GM18907 (cell line): ENCODE results near the gene RALGPS1.

Experiments
- ATAC-seq: cut with Tn5 transposase; IDR thresholded peaks from one replicate; pipeline ENCODE4 v1.9.1; 2021; ENCODE audit warnings: mild to moderate bottlenecking, moderate library complexity; ENCODE audit not compliant: unreplicated experiment

Gene RALGPS1

DNA sequence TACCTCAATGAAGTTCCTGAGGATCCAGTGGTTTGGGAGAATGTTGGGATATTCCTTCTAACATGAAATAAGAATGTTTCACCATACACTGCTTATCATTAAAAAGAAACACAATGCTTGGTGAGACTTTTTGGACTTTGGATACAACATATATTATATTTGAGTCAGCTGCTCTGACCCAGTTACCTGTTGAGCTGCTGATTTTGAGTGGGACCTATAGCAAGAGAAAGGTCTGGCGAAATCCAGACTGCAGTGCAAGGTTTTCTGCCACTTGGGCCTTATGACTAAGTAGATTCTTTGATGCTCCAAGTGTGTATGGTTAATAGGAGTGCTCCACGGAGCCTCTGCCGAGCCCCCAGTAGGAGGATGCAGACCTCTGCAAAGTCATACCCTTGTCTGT lies 10.0 kb upstream of the RALGPS1 start:
- ATAC-seq, result no peak

- ATAC-seq, result no peak
These were observed 8.5 kb upstream of the RALGPS1 start for GRCh38 chr9:126906091-126906490.

GRCh38 chr9:126907058-126907457 lies 7.5 kb upstream of the RALGPS1 start:
- no peak for ATAC-seq

- peak; percentile 14 for ATAC-seq
These were observed 767 bp downstream of the RALGPS1 start for GRCh38 chr9:126915281-126915816.

- ATAC-seq, result no peak
These were observed 1.4 kb downstream of the RALGPS1 start for GRCh38 chr9:126915846-126916543.

DNA sequence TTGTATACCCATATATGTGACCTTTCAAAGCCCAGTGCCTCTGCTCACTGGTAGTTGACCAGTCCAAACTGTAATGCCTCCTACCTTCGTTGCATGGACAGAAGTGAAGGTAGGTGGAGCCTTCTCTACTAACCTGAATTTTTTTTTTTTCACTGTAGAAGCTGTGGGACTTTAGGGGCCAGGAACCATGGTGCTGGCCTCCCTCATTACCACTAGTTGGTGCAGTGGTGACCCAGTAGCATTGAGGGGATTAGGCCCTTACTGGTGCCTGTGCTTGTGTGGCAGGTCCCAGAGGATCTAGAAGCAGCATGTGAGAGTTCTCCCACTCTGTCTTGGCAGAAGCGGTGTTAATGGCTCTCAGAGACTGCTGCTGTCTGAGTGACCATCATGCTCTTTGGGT lies 2.3 kb downstream of the RALGPS1 start:
- ATAC-seq, result no peak

DNA sequence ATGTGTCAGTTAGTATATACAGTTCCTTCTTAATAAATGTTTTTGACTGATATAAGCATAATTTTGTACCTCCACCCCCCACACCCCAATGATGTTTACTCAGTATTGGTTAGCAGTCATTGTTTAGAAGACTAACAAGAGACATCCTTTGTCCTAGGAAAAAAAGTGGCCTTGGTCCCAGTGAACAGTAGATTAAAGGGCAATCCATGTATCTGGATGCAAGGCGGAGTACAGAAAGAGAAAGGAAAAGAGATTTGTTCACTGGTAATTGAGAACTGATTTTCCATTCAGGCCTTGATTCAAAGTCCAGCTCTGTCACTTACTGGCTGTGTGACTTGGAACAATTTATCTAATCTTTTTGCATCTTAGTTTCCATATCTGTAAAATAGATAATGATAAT lies 4.6 kb downstream of the RALGPS1 start:
- no peak for ATAC-seq

- ATAC-seq, result no peak
These were observed 11.3 kb downstream of the RALGPS1 start for GRCh38 chr9:126925876-126926275.

GRCh38 chr9:126926364-126926763 lies 11.8 kb downstream of the RALGPS1 start:
- ATAC-seq, result no peak

DNA sequence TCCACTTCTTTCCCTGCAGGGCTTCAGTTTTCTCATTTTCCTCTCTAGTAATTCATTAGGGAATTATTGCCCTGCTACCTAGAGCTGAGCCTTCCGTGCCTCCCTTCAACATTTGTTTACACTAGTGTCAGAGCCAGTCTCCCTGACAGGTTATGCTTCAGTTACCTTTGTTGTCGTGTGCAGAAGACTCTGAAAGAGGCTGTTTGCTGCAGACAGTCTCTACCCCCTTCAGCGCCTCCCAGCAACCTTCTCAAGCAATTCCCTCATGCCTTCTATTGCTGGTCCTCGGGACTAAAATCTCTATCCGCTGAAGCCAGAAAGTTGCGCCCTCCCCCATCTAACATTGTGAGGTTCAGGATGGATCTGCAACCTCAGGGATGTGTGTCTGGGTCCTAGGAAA lies 12.8 kb downstream of the RALGPS1 start:
- no peak for ATAC-seq

DNA sequence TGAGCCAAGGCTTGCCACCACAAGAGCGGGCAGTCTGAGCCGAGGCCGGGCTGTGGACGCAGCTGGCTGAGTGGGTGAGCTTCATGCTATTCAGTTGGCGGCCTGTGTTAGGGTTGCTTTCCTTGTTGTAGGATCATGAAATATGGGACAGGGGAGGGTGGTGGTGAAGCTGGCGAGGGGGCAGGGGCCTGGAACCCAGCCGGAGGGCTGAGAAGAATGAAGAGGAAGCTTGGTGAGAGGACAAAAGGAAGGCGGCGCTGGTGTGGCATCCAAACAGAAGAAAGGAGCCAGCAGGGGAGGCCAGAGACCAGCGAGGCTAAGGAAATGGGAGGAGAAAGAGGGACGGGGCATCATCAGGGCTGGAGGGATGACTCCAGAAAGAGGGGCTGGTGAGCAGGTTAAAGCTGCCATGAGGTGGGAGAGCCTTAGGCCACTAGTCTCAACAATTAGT lies 18.3 kb downstream of the RALGPS1 start:
- no peak for ATAC-seq

GRCh38 chr9:126933334-126933980 lies 18.9 kb downstream of the RALGPS1 start:
- ATAC-seq, result no peak

GRCh38 chr9:126934441-126934840 lies 19.9 kb downstream of the RALGPS1 start:
- no peak for ATAC-seq

DNA sequence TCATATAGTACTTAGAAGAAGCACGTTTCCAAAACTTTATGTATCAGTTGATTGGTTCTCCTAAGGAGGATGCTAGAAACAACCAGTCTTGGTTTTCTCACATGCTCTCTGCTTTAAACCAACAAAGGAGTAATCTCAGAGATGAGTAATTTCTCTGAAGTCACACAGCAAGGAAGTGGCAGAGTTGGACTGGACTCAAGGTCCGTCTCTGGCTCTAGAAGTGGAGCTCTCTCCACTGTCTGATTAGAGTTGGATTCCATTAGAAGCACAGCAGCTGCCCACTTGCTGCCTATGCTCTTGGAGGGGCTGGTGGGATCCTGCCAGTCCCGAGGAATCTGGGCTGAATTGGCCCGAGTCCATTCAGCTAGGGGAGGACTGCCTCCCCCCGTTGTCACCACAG lies 21.0 kb downstream of the RALGPS1 start:
- ATAC-seq, result no peak

GRCh38 chr9:126937444-126937843 lies 22.9 kb downstream of the RALGPS1 start:
- ATAC-seq, result no peak

DNA sequence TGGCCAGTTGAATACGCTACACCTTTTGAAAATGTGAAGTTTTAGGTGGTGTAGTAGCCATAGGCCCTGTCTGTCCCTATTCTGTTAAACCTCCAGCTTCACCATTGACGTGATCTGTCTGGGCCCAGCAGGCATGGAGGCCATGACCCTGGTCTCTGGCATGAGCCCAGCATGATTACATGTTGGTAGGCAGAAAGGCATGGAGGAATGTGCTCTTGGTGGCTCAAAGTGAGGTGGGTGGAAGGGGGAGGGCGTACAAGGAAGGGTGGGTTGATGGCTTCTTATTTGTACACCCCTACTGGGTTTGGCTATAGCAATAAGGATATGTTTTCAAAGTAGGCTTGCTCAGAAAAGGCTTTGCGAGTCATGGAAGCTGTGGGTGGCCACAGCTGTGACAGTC lies 23.7 kb downstream of the RALGPS1 start:
- no peak for ATAC-seq

DNA sequence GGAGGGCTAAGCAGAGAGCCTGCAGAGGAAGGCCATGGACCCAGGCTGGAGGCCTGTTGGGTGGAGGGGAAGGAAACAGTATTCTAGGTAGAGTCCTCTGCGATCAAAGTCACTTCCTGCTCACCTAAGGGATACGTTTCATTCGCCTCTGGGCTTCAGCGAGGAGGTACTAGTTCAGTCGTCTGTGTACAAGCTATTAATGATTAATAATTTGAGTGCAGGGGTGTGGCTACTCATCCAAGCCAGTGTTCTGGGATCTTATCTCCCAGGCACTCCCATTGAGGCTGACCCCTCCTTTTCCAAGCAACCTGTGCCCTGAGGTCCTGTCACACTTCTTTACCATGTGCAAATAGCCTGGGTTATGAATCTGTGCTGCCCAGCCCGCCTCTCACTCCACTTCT lies 25.2 kb downstream of the RALGPS1 start:
- no peak for ATAC-seq

DNA sequence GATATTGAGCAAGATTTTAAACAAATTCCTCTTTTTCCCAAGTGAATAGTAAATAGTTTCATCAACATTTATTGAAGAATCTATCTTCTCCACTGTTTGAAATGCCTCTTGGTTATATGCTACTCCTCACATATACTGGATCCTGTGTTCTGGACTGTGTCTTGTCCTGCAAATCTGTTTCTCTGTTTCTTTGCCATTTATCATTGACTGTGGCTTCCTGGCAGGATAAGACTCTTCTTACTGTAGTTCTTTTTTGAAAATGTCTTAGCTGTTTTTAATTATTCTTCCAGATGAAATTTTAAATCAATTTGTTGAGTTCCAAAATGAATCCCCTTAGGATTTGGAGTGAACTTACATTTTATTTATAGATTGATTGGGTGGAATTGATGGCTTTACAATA lies 27.8 kb downstream of the RALGPS1 start:
- no peak for ATAC-seq

DNA sequence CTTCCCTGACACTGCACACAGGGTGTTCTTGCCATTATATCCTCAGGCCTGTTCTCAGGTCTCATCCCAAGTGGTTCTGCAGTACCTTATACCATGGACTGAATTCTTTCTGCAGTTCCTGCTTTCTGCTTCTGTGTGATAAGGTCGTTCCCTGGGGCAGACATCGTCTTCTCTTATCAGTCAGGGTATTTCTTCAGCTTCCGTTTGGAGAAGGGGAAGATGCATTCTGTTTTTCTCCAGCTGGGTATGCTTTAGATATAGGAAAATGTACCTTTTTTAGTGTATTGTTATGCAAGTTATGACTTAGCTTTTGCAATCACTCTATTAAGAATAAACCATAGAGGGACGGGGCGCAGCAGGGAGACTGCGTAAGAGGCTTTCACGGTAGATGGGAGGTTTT lies 31.1 kb downstream of the RALGPS1 start:
- no peak for ATAC-seq

DNA sequence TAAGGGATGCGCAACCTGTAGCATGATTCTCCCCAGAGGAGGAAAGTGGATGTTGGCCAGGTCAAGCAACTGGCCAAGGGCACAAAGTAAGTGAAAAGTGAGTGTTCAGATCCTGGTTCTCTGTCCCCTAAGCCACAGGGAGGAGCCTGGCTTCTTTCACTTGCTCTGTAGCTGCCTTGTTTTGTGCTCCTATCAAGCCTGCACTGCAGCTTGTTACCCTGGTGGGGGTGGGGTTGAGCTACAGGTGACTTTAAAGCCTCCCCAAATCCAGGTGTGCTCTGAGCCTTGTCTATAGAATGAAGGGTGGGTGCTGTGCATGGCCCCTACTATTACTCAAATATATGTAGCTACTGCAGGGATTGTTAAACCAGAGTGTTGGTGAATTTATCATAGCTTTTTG lies 32.9 kb downstream of the RALGPS1 start:
- no peak for ATAC-seq

- no peak for ATAC-seq
These were observed 37.8 kb downstream of the RALGPS1 start for GRCh38 chr9:126952205-126952977.
